Neural progenitor cell (in vitro differentiated cells): ENCODE measurements around the gene SLCO3A1.

Experiments used
- CTCF ChIP-seq: fragments of 200-600 bp; sonication (generic); IDR thresholded peaks from 2 replicates; pipeline ENCODE4 v1.5.1; 2017; ENCODE audit warnings: antibody characterized with exemption, mild to moderate bottlenecking
- EZH2 ChIP-seq: fragments of 200-600 bp; sonication (generic); IDR thresholded peaks from 2 replicates; pipeline ENCODE4 v1.6.1; 2017; ENCODE audit warnings: antibody characterized with exemption, mild to moderate bottlenecking, moderate library complexity

GRCh38 chr15:92033314-92033713 is 179.8 kb downstream of the SLCO3A1 start:
- TF ChIP-seq CTCF (no peak), EZH2 (no peak)
